Measurements from ENCODE around the gene SLC12A8. TPM values are rescaled to one million over a fixed set of nuclear protein-coding genes. Genes with fewer than 3 reads are reported as not detected.

The SLC12A8 gene
- total and polyA plus RNA-seq, 5 donors: 0.52 to 1.7 (median 1.1) TPM

- WGBS: 92% methylated on average over 9 of the region's 9 CpGs
- Histone ChIP-seq H3K4me3 (ENCODE audit: low read length) (no peak overlapping the region), H3K27ac (ENCODE audit: low read length) (no peak overlapping the region), H3K9me3 (ENCODE audit: control insufficient read depth, low read length) (no peaks in the 10 kb centered on the region), H3K4me1 (ENCODE audit: control insufficient read depth, insufficient read depth, low read length) (no peaks in the 10 kb centered on the region), H3K27me3 (ENCODE audit: control insufficient read depth, insufficient read depth) (no peaks in the 10 kb centered on the region)
- DNase-seq (no peak), ATAC-seq (no peak)
- intact Hi-C loops (cut with DNase I): no loop called here
Observed at GRCh38 chr3:125108833-125109535, 103.6 kb downstream of the SLC12A8 start.

- DNase-seq (no peak), ATAC-seq (peak; percentile 26 to 31)
- H3K27me3 ChIP-seq (ENCODE audit: control insufficient read depth, insufficient read depth): no peaks in the 10 kb centered on the region
- 75% methylated on average over 13 of the region's 13 CpGs for WGBS
- H3K4me3 ChIP-seq (ENCODE audit: low read length): no peak overlapping the region
- H3K4me1 ChIP-seq (ENCODE audit: control insufficient read depth, insufficient read depth, low read length): no peaks in the 10 kb centered on the region
- no peak overlapping the region for H3K27ac ChIP-seq (ENCODE audit: low read length)
- H3K9me3 ChIP-seq (ENCODE audit: control insufficient read depth, low read length): no peaks in the 10 kb centered on the region
- intact Hi-C loops (cut with DNase I): no loop called here
Observed at GRCh38 chr3:125107861-125108567, 104.5 kb downstream of the SLC12A8 start.

- no peak for DNase-seq
- Histone ChIP-seq H3K4me3 (ENCODE audit: low read length) (no peak overlapping the region), H3K9me3 (ENCODE audit: control insufficient read depth, low read length) (no peaks in the 10 kb centered on the region), H3K4me1 (ENCODE audit: control insufficient read depth, insufficient read depth, low read length) (no peaks in the 10 kb centered on the region), H3K27ac (ENCODE audit: low read length) (no peak overlapping the region), H3K27me3 (ENCODE audit: control insufficient read depth, insufficient read depth) (no peaks in the 10 kb centered on the region)
- ATAC-seq: no peak
- 96% methylated on average over 3 of the region's 3 CpGs for WGBS
- intact Hi-C loops (cut with DNase I): no loop called here
Observed at GRCh38 chr3:125107363-125107762, 105.2 kb downstream of the SLC12A8 start.

- DNase-seq (no peak), ATAC-seq (no peak)
- H3K4me1 ChIP-seq (ENCODE audit: control insufficient read depth, insufficient read depth, low read length): no peaks in the 10 kb centered on the region
- no peak overlapping the region for H3K4me3 ChIP-seq (ENCODE audit: low read length)
- intact Hi-C loops (cut with DNase I): no loop called here
- no peaks in the 10 kb centered on the region for H3K27me3 ChIP-seq (ENCODE audit: control insufficient read depth, insufficient read depth)
- no peak overlapping the region for H3K27ac ChIP-seq (ENCODE audit: low read length)
- 78% methylated on average over 1 of the region's 1 CpG for WGBS
- no peaks in the 10 kb centered on the region for H3K9me3 ChIP-seq (ENCODE audit: control insufficient read depth, low read length)
Observed at GRCh38 chr3:125105116-125105515, 107.4 kb downstream of the SLC12A8 start.

- Histone ChIP-seq H3K4me1 (ENCODE audit: control insufficient read depth, insufficient read depth, low read length) (no peaks in the 10 kb centered on the region), H3K9me3 (ENCODE audit: control insufficient read depth, low read length) (no peaks in the 10 kb centered on the region), H3K27ac (ENCODE audit: low read length) (no peak overlapping the region), H3K27me3 (ENCODE audit: control insufficient read depth, insufficient read depth) (no peaks in the 10 kb centered on the region), H3K4me3 (ENCODE audit: low read length) (no peak overlapping the region)
- intact Hi-C loops (cut with DNase I): no loop called here
- DNase-seq: no peak
- ATAC-seq: no peak
- WGBS: 95% methylated on average over 1 of the region's 1 CpG
Observed at GRCh38 chr3:125104639-125105038, 107.9 kb downstream of the SLC12A8 start.

GRCh38 chr3:125103406-125103805, 109.1 kb downstream of the SLC12A8 start:
- H3K4me3 ChIP-seq (ENCODE audit: low read length): no peak overlapping the region
- intact Hi-C loops (cut with DNase I): no loop called here
- no peak for DNase-seq
- no peaks in the 10 kb centered on the region for H3K4me1 ChIP-seq (ENCODE audit: control insufficient read depth, insufficient read depth, low read length)
- H3K27ac ChIP-seq (ENCODE audit: low read length): no peak overlapping the region
- no peaks in the 10 kb centered on the region for H3K27me3 ChIP-seq (ENCODE audit: control insufficient read depth, insufficient read depth)
- ATAC-seq: no peak
- 95% methylated on average over 1 of the region's 1 CpG for WGBS
- no peaks in the 10 kb centered on the region for H3K9me3 ChIP-seq (ENCODE audit: control insufficient read depth, low read length)

- ATAC-seq (no peak), DNase-seq (no peak)
- no peaks in the 10 kb centered on the region for H3K4me1 ChIP-seq (ENCODE audit: control insufficient read depth, insufficient read depth, low read length)
- WGBS: 75% methylated on average over 6 of the region's 6 CpGs
- intact Hi-C loops (cut with DNase I): no loop called here
- no peaks in the 10 kb centered on the region for H3K27me3 ChIP-seq (ENCODE audit: control insufficient read depth, insufficient read depth)
- no peaks in the 10 kb centered on the region for H3K9me3 ChIP-seq (ENCODE audit: control insufficient read depth, low read length)
- no peak overlapping the region for H3K27ac ChIP-seq (ENCODE audit: low read length)
- no peak overlapping the region for H3K4me3 ChIP-seq (ENCODE audit: low read length)
Observed at GRCh38 chr3:125102470-125102869, 110.1 kb downstream of the SLC12A8 start.

GRCh38 chr3:125098611-125099291, 113.8 kb downstream of the SLC12A8 start:
- Histone ChIP-seq H3K9me3 (ENCODE audit: control insufficient read depth, low read length) (peaks cover 2% of the 10 kb centered on the region), H3K4me1 (ENCODE audit: control insufficient read depth, insufficient read depth, low read length) (no peaks in the 10 kb centered on the region), H3K27me3 (ENCODE audit: control insufficient read depth, insufficient read depth) (no peaks in the 10 kb centered on the region), H3K27ac (ENCODE audit: low read length) (no peak overlapping the region), H3K4me3 (ENCODE audit: low read length) (no peak overlapping the region)
- intact Hi-C loops (cut with DNase I): no loop called here
- DNase-seq: no peak
- WGBS: 91% methylated on average over 4 of the region's 4 CpGs
- ATAC-seq: no peak

GRCh38 chr3:125090649-125091048, 121.9 kb downstream of the SLC12A8 start:
- DNase-seq (no peak), ATAC-seq (no peak)
- peaks cover 2% of the 10 kb centered on the region for H3K9me3 ChIP-seq (ENCODE audit: control insufficient read depth, low read length)
- H3K27me3 ChIP-seq (ENCODE audit: control insufficient read depth, insufficient read depth): no peaks in the 10 kb centered on the region
- H3K27ac ChIP-seq (ENCODE audit: low read length): no peak overlapping the region
- H3K4me3 ChIP-seq (ENCODE audit: low read length): no peak overlapping the region
- H3K4me1 ChIP-seq (ENCODE audit: control insufficient read depth, insufficient read depth, low read length): no peaks in the 10 kb centered on the region
- intact Hi-C loops (cut with DNase I): no loop called here

GRCh38 chr3:125087768-125088391, 124.7 kb downstream of the SLC12A8 start:
- intact Hi-C loops (cut with DNase I): no loop called here
- H3K4me3 ChIP-seq (ENCODE audit: low read length): no peak overlapping the region
- peak overlapping the region; percentile 36 for H3K27ac ChIP-seq (ENCODE audit: low read length)
- no peaks in the 10 kb centered on the region for H3K27me3 ChIP-seq (ENCODE audit: control insufficient read depth, insufficient read depth)
- no peaks in the 10 kb centered on the region for H3K4me1 ChIP-seq (ENCODE audit: control insufficient read depth, insufficient read depth, low read length)
- 56% methylated on average over 6 of the region's 6 CpGs for WGBS
- DNase-seq (no peak), ATAC-seq (peak; percentile 11 to 51)
- no peaks in the 10 kb centered on the region for H3K9me3 ChIP-seq (ENCODE audit: control insufficient read depth, low read length)

GRCh38 chr3:125085166-125085565, 127.4 kb downstream of the SLC12A8 start:
- intact Hi-C loops (cut with DNase I): no loop called here
- DNase-seq: no peak
- Histone ChIP-seq H3K27me3 (ENCODE audit: control insufficient read depth, insufficient read depth) (no peaks in the 10 kb centered on the region), H3K4me3 (ENCODE audit: low read length) (no peak overlapping the region), H3K4me1 (ENCODE audit: control insufficient read depth, insufficient read depth, low read length) (no peaks in the 10 kb centered on the region), H3K27ac (ENCODE audit: low read length) (no peak overlapping the region), H3K9me3 (ENCODE audit: control insufficient read depth, low read length) (no peaks in the 10 kb centered on the region)
- no peak for ATAC-seq

All from right cardiac atrium (tissue), 5 donors.